Measurements from ENCODE around the gene ZBTB20.

Gene ZBTB20

GRCh38 chr3:114803042-114803695, 343.9 kb downstream of the ZBTB20 start:
- 92% methylated on average over 5 of the region's 5 CpGs for WGBS (ENCODE audit: insufficient coverage)

GRCh38 chr3:114800272-114801031, 346.6 kb downstream of the ZBTB20 start:
- 96% methylated on average over 5 of the region's 5 CpGs for WGBS (ENCODE audit: insufficient coverage)
- DNase-seq, result no peak
- H3K36me3 ChIP-seq (ENCODE audit: control insufficient read depth in 4 of 4, insufficient read depth in 4 of 4, low read length in 3 of 4), result peaks cover 0 to 4% (median 3%) of the 10 kb centered on the region in 4 experiments
- H3K4me1 ChIP-seq (ENCODE audit: control extremely low read depth in 1 of 4, control insufficient read depth in 4 of 4, insufficient read depth in 4 of 4, low read length in 3 of 4), result peaks cover 0 to 3% (median 0%) of the 10 kb centered on the region in 4 experiments
- H3K9me3 ChIP-seq (ENCODE audit: control extremely low read depth in 1 of 5, control insufficient read depth in 4 of 5, insufficient read depth in 2 of 5, low read depth in 1 of 5, low read length in 4 of 5), result no peaks in the 10 kb centered on the region
- H3K4me3 ChIP-seq (ENCODE audit: control insufficient read depth in 1 of 7, extremely low read depth in 1 of 7, insufficient read depth in 4 of 7, low read depth in 2 of 7, low read length in 6 of 7), result no peak overlapping the region
- ChIA-PET CTCF (interaction anchor here (1.3 kb wide), 1 partner anchor 14 kb away, joined by 4 read pairs; no protein-coding TSS in a partner anchor), POLR2A (no interaction called here)
- no peak overlapping the region for H3K27ac ChIP-seq (ENCODE audit: insufficient read depth in 1 of 2, low read depth in 1 of 2, low read length in 2 of 2, poor library complexity in 1 of 2, severe bottlenecking in 2 of 2)
- H3K27me3 ChIP-seq (replicated peaks in 2 of 5; ENCODE audit: control insufficient read depth in 4 of 5, insufficient read depth in 5 of 5, low read length in 4 of 5), result no peaks in the 10 kb centered on the region

More at GRCh38 chr3:114803042-114803695, 343.9 kb downstream of the ZBTB20 start:
- H3K9me3 ChIP-seq (ENCODE audit: control extremely low read depth in 1 of 5, control insufficient read depth in 4 of 5, insufficient read depth in 2 of 5, low read depth in 1 of 5, low read length in 4 of 5), result peaks cover 0 to 3% (median 0%) of the 10 kb centered on the region in 5 experiments
- no peak overlapping the region for H3K27ac ChIP-seq (ENCODE audit: insufficient read depth in 1 of 2, low read depth in 1 of 2, low read length in 2 of 2, poor library complexity in 1 of 2, severe bottlenecking in 2 of 2)
- H3K4me1 ChIP-seq (ENCODE audit: control extremely low read depth in 1 of 4, control insufficient read depth in 4 of 4, insufficient read depth in 4 of 4, low read length in 3 of 4), result peaks cover 0 to 3% (median 0%) of the 10 kb centered on the region in 4 experiments
- no peaks in the 10 kb centered on the region for H3K27me3 ChIP-seq (replicated peaks in 2 of 5; ENCODE audit: control insufficient read depth in 4 of 5, insufficient read depth in 5 of 5, low read length in 4 of 5)
- POLR2A ChIA-PET, result no interaction called here
- DNase-seq, result peak in 1 of 3 donors; percentile 8
- CTCF ChIA-PET, result no interaction called here
- no peak overlapping the region for H3K4me3 ChIP-seq (ENCODE audit: control insufficient read depth in 1 of 7, extremely low read depth in 1 of 7, insufficient read depth in 4 of 7, low read depth in 2 of 7, low read length in 6 of 7)
- H3K36me3 ChIP-seq (ENCODE audit: control insufficient read depth in 4 of 4, insufficient read depth in 4 of 4, low read length in 3 of 4), result peaks cover 0 to 7% (median 4%) of the 10 kb centered on the region in 4 experiments

GRCh38 chr3:114799816-114800215, 347.3 kb downstream of the ZBTB20 start:
- WGBS (ENCODE audit: insufficient coverage), result no CpG with 5 or more reads among the region's 4 CpGs
- Histone ChIP-seq H3K27me3 (replicated peaks in 2 of 5; ENCODE audit: control insufficient read depth in 4 of 5, insufficient read depth in 5 of 5, low read length in 4 of 5) (no peaks in the 10 kb centered on the region), H3K27ac (ENCODE audit: insufficient read depth in 1 of 2, low read depth in 1 of 2, low read length in 2 of 2, poor library complexity in 1 of 2, severe bottlenecking in 2 of 2) (no peak overlapping the region), H3K4me1 (ENCODE audit: control extremely low read depth in 1 of 4, control insufficient read depth in 4 of 4, insufficient read depth in 4 of 4, low read length in 3 of 4) (peaks cover 0 to 3% (median 0%) of the 10 kb centered on the region in 4 experiments), H3K9me3 (ENCODE audit: control extremely low read depth in 1 of 5, control insufficient read depth in 4 of 5, insufficient read depth in 2 of 5, low read depth in 1 of 5, low read length in 4 of 5) (no peaks in the 10 kb centered on the region), H3K4me3 (ENCODE audit: control insufficient read depth in 1 of 7, extremely low read depth in 1 of 7, insufficient read depth in 4 of 7, low read depth in 2 of 7, low read length in 6 of 7) (no peak overlapping the region), H3K36me3 (ENCODE audit: control insufficient read depth in 4 of 4, insufficient read depth in 4 of 4, low read length in 3 of 4) (peaks cover 0 to 4% (median 3%) of the 10 kb centered on the region in 4 experiments)
- no peak for DNase-seq
- ChIA-PET POLR2A (no interaction called here), CTCF (interaction anchor here (1.3 kb wide), 1 partner anchor 15 kb away, joined by 4 read pairs; no protein-coding TSS in a partner anchor)

GRCh38 chr3:114796796-114797195, 350.3 kb downstream of the ZBTB20 start:
- H3K4me3 ChIP-seq (ENCODE audit: control insufficient read depth in 1 of 7, extremely low read depth in 1 of 7, insufficient read depth in 4 of 7, low read depth in 2 of 7, low read length in 6 of 7), result no peak overlapping the region
- ChIA-PET POLR2A (no interaction called here), CTCF (no interaction called here)
- no peak overlapping the region for H3K27ac ChIP-seq (ENCODE audit: insufficient read depth in 1 of 2, low read depth in 1 of 2, low read length in 2 of 2, poor library complexity in 1 of 2, severe bottlenecking in 2 of 2)
- H3K27me3 ChIP-seq (replicated peaks in 2 of 5; ENCODE audit: control insufficient read depth in 4 of 5, insufficient read depth in 5 of 5, low read length in 4 of 5), result no peaks in the 10 kb centered on the region
- peaks cover 0 to 4% (median 3%) of the 10 kb centered on the region in 4 experiments for H3K36me3 ChIP-seq (ENCODE audit: control insufficient read depth in 4 of 4, insufficient read depth in 4 of 4, low read length in 3 of 4)
- no peak for DNase-seq
- no peaks in the 10 kb centered on the region for H3K4me1 ChIP-seq (ENCODE audit: control extremely low read depth in 1 of 4, control insufficient read depth in 4 of 4, insufficient read depth in 4 of 4, low read length in 3 of 4)
- H3K9me3 ChIP-seq (ENCODE audit: control extremely low read depth in 1 of 5, control insufficient read depth in 4 of 5, insufficient read depth in 2 of 5, low read depth in 1 of 5, low read length in 4 of 5), result no peaks in the 10 kb centered on the region

GRCh38 chr3:114794894-114795630, 352.0 kb downstream of the ZBTB20 start:
- ChIA-PET POLR2A (no interaction called here), CTCF (no interaction called here)
- Histone ChIP-seq H3K36me3 (ENCODE audit: control insufficient read depth in 4 of 4, insufficient read depth in 4 of 4, low read length in 3 of 4) (peaks cover 0 to 4% (median 3%) of the 10 kb centered on the region in 4 experiments), H3K27me3 (replicated peaks in 2 of 5; ENCODE audit: control insufficient read depth in 4 of 5, insufficient read depth in 5 of 5, low read length in 4 of 5) (no peaks in the 10 kb centered on the region), H3K27ac (ENCODE audit: insufficient read depth in 1 of 2, low read depth in 1 of 2, low read length in 2 of 2, poor library complexity in 1 of 2, severe bottlenecking in 2 of 2) (no peak overlapping the region), H3K9me3 (ENCODE audit: control extremely low read depth in 1 of 5, control insufficient read depth in 4 of 5, insufficient read depth in 2 of 5, low read depth in 1 of 5, low read length in 4 of 5) (no peaks in the 10 kb centered on the region), H3K4me1 (ENCODE audit: control extremely low read depth in 1 of 4, control insufficient read depth in 4 of 4, insufficient read depth in 4 of 4, low read length in 3 of 4) (no peaks in the 10 kb centered on the region), H3K4me3 (ENCODE audit: control insufficient read depth in 1 of 7, extremely low read depth in 1 of 7, insufficient read depth in 4 of 7, low read depth in 2 of 7, low read length in 6 of 7) (no peak overlapping the region)
- no peak for DNase-seq
- 100% methylated on average over 1 of the region's 2 CpGs for WGBS (ENCODE audit: insufficient coverage)

- Histone ChIP-seq H3K4me3 (ENCODE audit: control insufficient read depth in 1 of 7, extremely low read depth in 1 of 7, insufficient read depth in 4 of 7, low read depth in 2 of 7, low read length in 6 of 7) (no peak overlapping the region), H3K27ac (ENCODE audit: insufficient read depth in 1 of 2, low read depth in 1 of 2, low read length in 2 of 2, poor library complexity in 1 of 2, severe bottlenecking in 2 of 2) (no peak overlapping the region), H3K9me3 (ENCODE audit: control extremely low read depth in 1 of 5, control insufficient read depth in 4 of 5, insufficient read depth in 2 of 5, low read depth in 1 of 5, low read length in 4 of 5) (no peaks in the 10 kb centered on the region), H3K36me3 (ENCODE audit: control insufficient read depth in 4 of 4, insufficient read depth in 4 of 4, low read length in 3 of 4) (no peaks in the 10 kb centered on the region), H3K27me3 (replicated peaks in 2 of 5; ENCODE audit: control insufficient read depth in 4 of 5, insufficient read depth in 5 of 5, low read length in 4 of 5) (no peaks in the 10 kb centered on the region), H3K4me1 (ENCODE audit: control extremely low read depth in 1 of 4, control insufficient read depth in 4 of 4, insufficient read depth in 4 of 4, low read length in 3 of 4) (no peaks in the 10 kb centered on the region)
- no CpG with 5 or more reads among the region's 2 CpGs for WGBS (ENCODE audit: insufficient coverage)
- no peak for DNase-seq
- ChIA-PET POLR2A (no interaction called here), CTCF (interaction anchor here (0.9 kb wide), 1 partner anchor 9 kb away, joined by 3 read pairs; no protein-coding TSS in a partner anchor)
Measured at GRCh38 chr3:114792159-114792918, 354.7 kb downstream of the ZBTB20 start.

Measured in common myeloid progenitor, CD34-positive (primary cell).